Natural killer cell (primary cell): Measurements from ENCODE around the gene PITPNB. TPM values are rescaled to one million over a fixed set of nuclear protein-coding genes. Genes with fewer than 3 reads are reported as not detected.

ENCODE experiments used
- ATAC-seq, 3 donors: fragments of 150-1000 bp in 2 of 3; fragments of 200-7000 bp in 1 of 3; cut with Tn5 transposase; 1 replicate in 1 of 3; 2 replicates in 2 of 3; pipeline ENCODE4 v1.10.0; 2021; ENCODE audit warnings: mild to moderate bottlenecking in 2 of 3, moderate library complexity in 2 of 3
- DNase-seq, 2 donors: peaks; one replicate each; pipeline versions ENCODE4 v3.0.0 to v3.0.0-alpha.2; 2013 to 2021; ENCODE audit warnings: mixed read lengths in 1 of 2
- H3K27ac ChIP-seq: one replicate; pipeline ENCODE4 v1.5.1; 2013; ENCODE audit warnings: mild to moderate bottlenecking, low read length
- H3K27me3 ChIP-seq: one replicate; pipeline ENCODE4 v1.6.1; 2013; ENCODE audit warnings: low read length; ENCODE audit not compliant: control insufficient read depth, insufficient read depth
- H3K36me3 ChIP-seq: one replicate; pipeline ENCODE4 v1.6.1; 2013; ENCODE audit warnings: low read length; ENCODE audit not compliant: control insufficient read depth, insufficient read depth
- H3K4me1 ChIP-seq: one replicate; pipeline ENCODE4 v1.6.1; 2013; ENCODE audit warnings: low read length; ENCODE audit not compliant: control insufficient read depth, insufficient read depth
- H3K4me3 ChIP-seq: one replicate; pipeline ENCODE4 v1.5.1; 2013; ENCODE audit warnings: low read length
- H3K9me3 ChIP-seq: one replicate; pipeline ENCODE4 v1.6.1; 2013; ENCODE audit warnings: low read length; ENCODE audit not compliant: control insufficient read depth, insufficient read depth
- H3K27ac Mint-ChIP-seq, 2 donors: one replicate each; pipeline ENCODE4 v1.8.0; 2022; ENCODE audit warnings: mild to moderate bottlenecking in 2 of 2, mixed read lengths in 2 of 2, moderate library complexity in 1 of 2
- H3K27me3 Mint-ChIP-seq, 2 donors: one replicate each; pipeline ENCODE4 v1.8.0; 2022; ENCODE audit warnings: low read depth in 2 of 2, mixed read lengths in 2 of 2
- H3K36me3 Mint-ChIP-seq: one replicate; pipeline ENCODE4 v1.8.0; 2022; ENCODE audit warnings: mixed read lengths
- H3K4me1 Mint-ChIP-seq, 2 donors: one replicate each; pipeline ENCODE4 v1.8.0; 2022; ENCODE audit warnings: mixed read lengths in 2 of 2
- H3K4me3 Mint-ChIP-seq: one replicate; pipeline ENCODE4 v1.8.0; 2022; ENCODE audit warnings: mild to moderate bottlenecking, moderate library complexity, mixed read lengths
- H3K9me3 Mint-ChIP-seq, 2 donors: one replicate each; pipeline ENCODE4 v1.8.0; 2022; ENCODE audit warnings: mixed read lengths in 2 of 2
- WGBS: methylation state at CpG from one replicate; pipeline ENCODE4 v1.1.7; 2013; ENCODE audit warnings: missing lambda C conversion rate; ENCODE audit not compliant: insufficient coverage; 5-methylcytosine and 5-hydroxymethylcytosine counted together
- intact Hi-C: fragments of 100-400 bp; cut with micrococcal nuclease; formaldehyde crosslinking; loops from one replicate; pipeline ENCODE4 v1.14.2; 2022
- total RNA-seq, 4 donors: library from RNA; stranded (reverse); fragments of 120-200 nt in 1 of 4; gene quantifications; one replicate each; pipeline versions ENCODE4 v1.2.3 to v1.2.4, GENCODE V29; 2013 to 2022
- TF ChIP-seq, protein P1 (sequence below): fragments of 200-600 bp; IDR thresholded peaks from one replicate; pipeline ENCODE4 v1.8.0; 2022; ENCODE audit warnings: antibody characterized with exemption

Gene PITPNB
- total RNA-seq, 3 donors from 2014 or later (not counting 1 experiment from before 2014, with no cell fraction given), result 58.4 to 77.7 (median 65.1) TPM

DNA sequence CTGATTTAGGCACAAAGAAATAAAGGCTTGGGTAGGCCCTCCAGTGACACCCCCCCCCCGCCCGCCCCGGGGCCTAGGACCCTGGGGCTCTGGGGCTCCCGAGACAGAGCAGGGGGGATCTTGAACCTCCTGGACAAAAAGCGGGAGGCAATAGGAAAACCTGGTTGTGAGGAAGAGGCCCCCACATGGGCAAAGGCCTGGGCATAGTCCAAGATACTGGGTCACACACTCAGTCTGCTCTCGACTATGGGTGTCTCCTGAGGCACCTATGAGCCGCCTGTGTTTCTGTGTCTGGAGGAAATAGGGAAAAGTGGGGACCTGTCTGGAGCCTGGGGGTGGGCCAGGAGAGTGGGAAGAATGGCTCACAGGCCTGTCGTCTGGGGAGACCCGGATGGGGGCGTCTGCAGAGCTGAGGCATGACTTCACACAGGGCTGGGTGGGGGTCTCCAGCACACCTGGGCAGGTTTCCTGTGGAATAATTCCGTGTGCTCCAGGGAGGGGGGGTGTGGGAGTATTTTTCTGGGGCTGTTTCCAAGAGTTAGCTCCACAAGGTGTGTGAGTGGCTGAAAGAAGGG lies 115.1 kb downstream of the PITPNB start:
- H3K9me3 Mint-ChIP-seq, result no peaks in the 10 kb centered on the region

DNA sequence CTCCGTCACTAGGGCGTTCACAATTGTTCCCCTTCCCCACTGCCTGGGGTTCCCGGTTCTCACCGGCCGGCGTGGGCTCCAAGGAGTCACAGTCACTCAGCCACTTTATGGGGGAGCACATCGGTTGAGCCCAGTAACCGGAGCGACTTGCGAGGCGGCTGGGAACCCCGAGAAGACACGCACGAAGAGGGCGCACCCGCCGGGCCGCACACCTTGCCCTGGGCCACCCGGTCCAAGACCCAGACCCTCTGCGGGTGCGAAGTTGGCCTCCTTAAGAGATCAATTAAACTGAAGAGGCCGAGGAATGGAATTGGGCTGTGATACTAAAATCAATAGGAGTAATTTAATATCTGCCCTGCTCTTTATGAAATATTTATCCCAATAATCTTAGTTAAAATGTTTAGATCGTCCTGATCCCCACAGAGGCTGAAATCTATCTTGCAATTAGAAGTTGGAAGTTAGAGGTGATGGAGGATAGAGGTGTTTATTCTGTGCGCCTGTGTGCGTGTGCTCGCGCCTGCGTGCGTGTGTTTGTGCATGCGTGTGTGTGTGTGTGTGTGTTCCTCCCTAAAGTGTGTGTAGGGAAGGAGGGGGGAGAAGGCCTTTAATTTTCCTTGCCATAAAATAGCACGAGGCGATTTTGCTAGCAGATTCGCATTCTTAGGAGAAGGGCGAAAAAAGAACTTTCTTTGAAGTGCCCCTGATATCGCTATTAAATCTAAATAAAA lies 116.5 kb downstream of the PITPNB start:
- H3K9me3 ChIP-seq, result no peaks in the 10 kb centered on the region
- peak in 1 of 3 donors; percentile 13 for ATAC-seq
- Mint-ChIP-seq H3K4me3 (peak overlapping the region; percentile 78), H3K36me3 (no peaks in the 10 kb centered on the region), H3K27ac (no peak overlapping the region), H3K4me1 (peaks cover 13 to 19% of the 10 kb centered on the region in 2 donors), H3K27me3 (peaks cover 19 to 31% of the 10 kb centered on the region in 2 donors), H3K9me3 (no peaks in the 10 kb centered on the region)
- no peak overlapping the region for H3K27ac ChIP-seq
- H3K4me1 ChIP-seq, result peaks cover 21% of the 10 kb centered on the region
- peaks cover 7% of the 10 kb centered on the region for H3K27me3 ChIP-seq
- TF ChIP-seq, protein P1, sequence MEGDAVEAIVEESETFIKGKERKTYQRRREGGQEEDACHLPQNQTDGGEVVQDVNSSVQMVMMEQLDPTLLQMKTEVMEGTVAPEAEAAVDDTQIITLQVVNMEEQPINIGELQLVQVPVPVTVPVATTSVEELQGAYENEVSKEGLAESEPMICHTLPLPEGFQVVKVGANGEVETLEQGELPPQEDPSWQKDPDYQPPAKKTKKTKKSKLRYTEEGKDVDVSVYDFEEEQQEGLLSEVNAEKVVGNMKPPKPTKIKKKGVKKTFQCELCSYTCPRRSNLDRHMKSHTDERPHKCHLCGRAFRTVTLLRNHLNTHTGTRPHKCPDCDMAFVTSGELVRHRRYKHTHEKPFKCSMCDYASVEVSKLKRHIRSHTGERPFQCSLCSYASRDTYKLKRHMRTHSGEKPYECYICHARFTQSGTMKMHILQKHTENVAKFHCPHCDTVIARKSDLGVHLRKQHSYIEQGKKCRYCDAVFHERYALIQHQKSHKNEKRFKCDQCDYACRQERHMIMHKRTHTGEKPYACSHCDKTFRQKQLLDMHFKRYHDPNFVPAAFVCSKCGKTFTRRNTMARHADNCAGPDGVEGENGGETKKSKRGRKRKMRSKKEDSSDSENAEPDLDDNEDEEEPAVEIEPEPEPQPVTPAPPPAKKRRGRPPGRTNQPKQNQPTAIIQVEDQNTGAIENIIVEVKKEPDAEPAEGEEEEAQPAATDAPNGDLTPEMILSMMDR, result no peak
- 23% methylated on average over 35 of the region's 35 CpGs for WGBS
- no peaks in the 10 kb centered on the region for H3K36me3 ChIP-seq
- intact Hi-C loops, result loop anchor here (10.0 kb wide), 1 partner anchor 1048 kb away; no protein-coding TSS in a partner anchor
- DNase-seq, result no peak
- peak overlapping the region; percentile 53 for H3K4me3 ChIP-seq

More for the DNA sequence above, 115.1 kb downstream of the PITPNB start:
- Histone ChIP-seq H3K27me3 (peaks cover 7% of the 10 kb centered on the region), H3K4me3 (no peak overlapping the region), H3K27ac (no peak overlapping the region), H3K4me1 (peaks cover 21% of the 10 kb centered on the region), H3K36me3 (no peaks in the 10 kb centered on the region), H3K9me3 (no peaks in the 10 kb centered on the region)
- DNase-seq, result no peak
- no peak overlapping the region for H3K4me3 Mint-ChIP-seq
- no peak overlapping the region for H3K27ac Mint-ChIP-seq
- no peaks in the 10 kb centered on the region for H3K36me3 Mint-ChIP-seq
- ATAC-seq, result no peak
- TF ChIP-seq, protein P1, result no peak
- intact Hi-C loops, result loop anchor here (10.0 kb wide), 1 partner anchor 1049 kb away; no protein-coding TSS in a partner anchor
- peaks cover 13 to 19% of the 10 kb centered on the region in 2 donors for H3K4me1 Mint-ChIP-seq
- 71% methylated on average over 11 of the region's 11 CpGs for WGBS
- peaks cover 17 to 41% of the 10 kb centered on the region in 2 donors for H3K27me3 Mint-ChIP-seq

Other genes starting within 250 kb of the PITPNB start
- under 1 TPM; 0.39 to 0.83 (median 0.82) TPM for gene MN1, start 117.5 kb downstream of the PITPNB start, total RNA-seq